NCI-H446 (cell line): ENCODE measurements around the gene MRAP.
"Not testable (repeated sequence)": the region's sequence is repeated elsewhere in the genome, so short reads cannot be mapped to it uniquely, and the experiment has no call there.

ENCODE experiments used
- DNase-seq, 2 experiments: peaks; one replicate each; lab custom pipeline; 2025; lab: John Stamatoyannopoulos, UW

MRAP gene

DNA sequence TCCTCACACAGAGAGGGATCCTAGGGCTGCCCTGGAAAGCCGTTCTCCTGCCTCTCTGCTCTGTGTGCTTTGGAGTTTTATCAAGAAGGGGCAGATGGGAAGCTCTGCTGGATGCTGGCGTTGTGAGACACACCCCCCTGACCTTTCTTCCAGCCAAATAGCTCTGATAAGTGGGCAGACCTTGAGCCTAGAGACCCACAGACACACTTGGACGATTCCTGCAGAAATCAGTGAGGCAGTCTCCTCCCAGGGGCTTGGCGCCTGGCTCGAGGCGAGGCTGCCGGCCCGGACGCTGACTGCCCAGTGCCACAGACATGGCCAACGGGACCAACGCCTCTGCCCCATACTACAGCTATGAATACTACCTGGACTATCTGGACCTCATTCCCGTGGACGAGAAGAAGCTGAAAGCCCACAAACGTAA lies at the start of gene MRAP:
Gene MRAP (plus strand): TSS at position 198 of the 424 bp plus-strand sequence. CDS start 117 bp downstream, at position 315.
- peak in 1 of 2 experiments; percentile 61 for DNase-seq

DNA sequence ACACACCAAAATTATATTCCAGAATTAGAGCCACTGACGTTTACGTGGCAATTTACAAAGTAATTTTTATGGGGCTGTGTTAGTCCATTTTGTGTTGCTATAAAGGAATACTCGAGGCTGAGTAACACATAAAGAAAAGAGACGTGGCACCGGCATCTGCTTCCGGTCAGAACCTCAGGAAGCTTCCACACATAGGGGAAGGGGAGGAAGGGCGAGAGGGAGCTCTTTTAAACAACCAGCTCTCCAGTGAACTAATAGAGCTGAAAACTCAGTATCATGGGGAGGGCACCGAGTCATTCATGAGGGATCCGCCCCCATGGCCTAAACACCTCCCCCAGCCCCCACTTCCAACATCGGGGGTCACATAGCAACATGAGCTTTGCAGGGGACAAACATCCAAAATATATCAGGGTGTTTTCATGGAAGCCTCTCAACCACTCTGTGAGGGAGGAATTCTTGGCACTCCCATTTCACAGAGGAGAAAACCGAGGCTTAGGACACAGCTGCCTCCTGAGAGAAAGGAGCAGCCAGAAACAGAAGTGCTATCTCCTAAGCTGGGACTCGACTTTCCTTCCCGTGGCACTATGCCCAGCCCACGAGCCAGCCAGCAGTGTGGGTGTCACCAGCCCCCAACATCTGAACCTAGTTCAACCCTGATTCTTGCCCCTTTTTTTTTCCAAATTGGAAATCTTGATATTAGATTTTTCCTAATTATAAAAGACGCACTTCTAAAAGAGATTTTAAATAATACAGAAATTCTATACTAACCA lies 49.0 kb upstream of the MRAP start:
- no peak for DNase-seq

DNA sequence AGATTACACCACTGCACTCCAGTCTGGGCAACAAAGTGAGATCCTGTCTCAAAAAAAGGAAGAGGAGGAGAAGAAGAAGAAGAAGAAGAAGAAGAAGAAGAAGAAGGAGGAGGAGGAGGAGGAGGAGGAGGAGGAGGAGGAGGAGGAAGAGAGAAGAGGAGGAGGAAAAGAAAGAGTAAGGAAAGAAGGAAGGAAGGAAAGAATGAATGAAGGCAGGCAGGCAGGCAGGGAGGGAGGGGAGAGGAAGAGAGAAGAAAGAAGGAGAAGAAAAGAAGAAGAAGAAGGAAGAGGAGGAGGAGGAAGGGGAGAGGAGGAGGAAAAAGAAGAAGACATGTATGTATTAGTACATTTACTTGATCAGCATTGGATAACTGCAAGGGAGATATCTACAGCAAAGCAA lies 46.5 kb upstream of the MRAP start:
- no peak for DNase-seq

DNA sequence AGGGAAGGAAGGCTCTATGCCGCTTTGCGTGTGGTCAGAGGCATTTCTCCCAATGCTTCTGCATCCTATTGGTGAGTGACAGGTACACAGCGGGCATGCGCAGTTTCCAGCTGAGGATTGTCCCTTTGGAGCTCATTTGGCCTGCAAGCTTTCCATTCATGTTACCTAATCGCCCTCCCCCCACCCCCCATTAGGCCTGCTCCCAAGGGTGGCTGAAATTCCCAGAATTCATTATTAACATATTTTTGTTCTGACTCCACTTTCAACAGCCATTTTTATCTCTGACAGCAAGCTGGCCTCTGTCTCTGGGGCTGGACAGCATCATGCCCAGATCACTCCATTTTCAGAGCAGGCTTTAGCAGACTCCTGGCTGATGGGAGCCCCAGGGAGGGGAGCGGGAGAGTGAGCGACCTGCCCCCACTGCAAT lies 45.4 kb upstream of the MRAP start:
- no peak for DNase-seq

DNA sequence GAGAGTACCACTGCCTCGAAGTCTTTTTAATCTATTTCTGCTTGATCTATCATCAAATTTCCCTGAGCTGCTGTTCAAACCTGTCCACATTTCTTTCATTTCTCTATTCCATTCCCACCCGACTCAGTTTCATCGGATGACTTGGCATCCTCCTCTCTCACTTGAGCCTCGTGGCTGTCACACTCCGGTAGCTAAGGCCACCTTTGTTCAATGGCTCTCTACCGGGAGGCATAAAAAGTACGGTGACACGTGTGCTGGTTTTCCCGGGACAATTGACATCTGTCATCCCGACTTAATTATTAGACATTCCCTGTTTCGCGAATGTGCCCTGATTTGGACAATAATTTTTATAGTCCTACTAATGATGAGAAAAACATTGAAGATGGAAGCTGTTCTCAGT lies 42.4 kb upstream of the MRAP start:
- DNase-seq = no peak

DNA sequence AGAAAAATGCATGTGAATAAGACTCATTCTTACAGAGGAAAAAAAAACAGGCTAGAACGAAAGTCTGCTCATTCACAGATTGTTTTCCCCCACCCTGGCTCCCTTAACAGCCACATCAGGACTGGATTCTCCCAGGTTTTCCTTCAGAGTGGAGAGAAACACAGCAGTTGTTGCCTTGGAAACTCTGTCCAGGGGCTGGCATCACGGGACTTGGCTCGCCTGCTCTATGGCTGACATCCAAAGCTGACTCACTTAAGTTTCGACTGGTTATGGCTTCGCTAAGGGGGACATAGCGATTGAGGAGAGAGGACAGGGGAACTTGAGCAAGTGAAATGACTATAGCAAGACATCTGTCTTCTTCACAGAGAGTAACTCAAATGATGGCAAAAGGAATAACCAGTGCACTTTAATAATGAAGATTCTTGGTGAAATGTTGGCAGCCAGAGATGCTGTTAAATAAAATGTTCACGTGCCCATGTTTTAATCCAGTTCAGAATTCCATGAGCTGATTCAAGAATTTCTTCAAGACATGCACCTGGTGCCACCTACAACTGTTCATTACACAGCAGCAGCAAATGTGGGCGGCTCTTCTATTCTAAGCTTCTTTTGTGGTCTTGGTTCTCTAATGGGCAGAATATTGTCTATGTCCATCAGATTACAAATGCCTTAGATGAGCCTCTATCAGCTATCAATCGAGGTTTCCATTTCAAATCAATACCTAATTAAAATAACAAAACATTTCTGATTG lies 41.6 kb upstream of the MRAP start:
- DNase-seq = peak; percentile 92 to 94

DNA sequence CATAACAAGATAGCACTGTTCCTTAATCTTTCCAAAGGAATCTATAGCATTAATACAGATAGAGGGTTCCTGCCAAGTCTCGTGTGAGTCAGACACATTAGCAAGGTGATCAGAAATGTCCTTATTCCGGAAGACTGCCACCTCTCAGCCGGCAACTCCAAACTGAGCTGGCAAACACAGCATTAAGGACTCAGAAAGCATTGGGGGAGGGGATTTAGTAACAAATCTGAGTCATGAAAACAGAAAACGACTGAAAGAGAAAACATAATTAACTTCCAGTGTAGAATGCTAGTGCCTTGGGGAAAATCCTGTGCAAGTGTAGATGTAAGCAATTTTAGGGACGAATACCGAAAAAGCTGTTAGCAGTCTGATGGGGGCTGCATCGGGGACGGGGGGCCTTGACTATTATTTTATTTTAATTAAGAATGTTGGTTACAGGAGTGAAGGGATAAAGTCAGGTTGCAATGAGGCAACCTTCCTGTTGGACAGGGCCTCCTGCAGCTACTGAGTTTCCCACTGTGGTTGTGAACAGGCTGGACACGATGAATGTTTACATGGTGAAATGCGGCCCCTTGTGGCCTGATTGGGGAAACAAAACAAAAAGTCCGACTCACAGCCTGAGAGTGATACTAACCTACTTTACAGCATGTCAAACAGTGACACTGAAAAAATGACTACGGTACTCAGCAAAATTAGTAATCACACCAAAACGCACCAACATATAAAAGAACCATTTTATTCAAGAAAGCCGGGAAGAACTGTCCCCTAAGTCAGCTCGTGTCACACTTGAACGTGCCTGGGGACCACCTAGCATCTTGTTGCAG lies 40.5 kb upstream of the MRAP start:
- DNase-seq = peak; percentile 82 to 87

DNA sequence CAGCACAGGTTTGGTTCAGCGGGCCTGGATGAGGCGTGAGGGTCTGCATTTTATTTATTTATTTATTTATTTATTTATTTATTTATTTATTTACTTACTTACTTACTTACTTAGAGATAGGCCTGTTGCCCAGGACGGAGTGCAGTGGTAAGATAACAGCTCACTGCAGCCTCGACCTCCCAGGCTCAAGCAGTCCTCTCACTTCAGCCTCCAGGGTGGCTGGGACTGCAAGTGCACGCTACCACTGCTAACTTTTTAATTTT lies 39.9 kb upstream of the MRAP start:
- not testable (repeated sequence) for DNase-seq

DNA sequence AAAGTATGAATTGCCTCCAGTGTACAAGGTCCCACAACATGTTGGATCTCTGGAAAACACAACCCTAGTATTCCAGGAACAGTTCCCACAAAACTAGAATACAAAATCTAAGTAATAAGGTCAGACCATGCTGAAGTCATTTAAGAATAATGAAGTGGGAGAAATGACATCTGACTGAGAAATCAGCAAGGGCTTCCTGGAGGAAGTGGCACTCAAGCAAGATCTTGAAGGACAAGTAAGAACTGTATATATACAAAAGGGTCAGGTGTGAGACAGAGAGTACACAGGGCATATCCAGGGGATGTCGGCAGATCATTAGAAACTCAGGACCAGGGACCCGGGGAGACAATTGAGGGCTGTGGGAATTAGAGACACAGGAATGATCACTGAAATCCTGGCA lies 38.5 kb upstream of the MRAP start:
- DNase-seq = no peak

DNA sequence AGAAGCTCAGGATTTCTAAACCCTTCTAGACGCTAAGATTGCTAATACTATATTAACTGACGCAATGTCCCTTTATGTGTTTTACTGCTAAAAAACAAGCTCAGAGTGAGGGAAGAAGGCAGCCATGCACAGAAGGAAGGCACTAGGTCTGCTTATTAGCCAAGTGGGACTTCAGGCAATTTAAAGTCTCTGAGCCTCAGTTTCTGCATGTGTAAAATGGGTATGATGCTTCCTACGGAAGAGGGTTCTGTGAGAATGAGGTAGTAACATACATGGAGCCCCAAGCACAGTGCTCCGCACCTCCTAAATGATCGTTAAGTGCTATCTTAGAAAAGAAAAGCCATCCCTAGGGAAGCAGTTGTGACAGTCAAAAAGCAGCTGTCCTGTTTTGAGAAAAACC lies 36.7 kb upstream of the MRAP start:
- DNase-seq = no peak

DNA sequence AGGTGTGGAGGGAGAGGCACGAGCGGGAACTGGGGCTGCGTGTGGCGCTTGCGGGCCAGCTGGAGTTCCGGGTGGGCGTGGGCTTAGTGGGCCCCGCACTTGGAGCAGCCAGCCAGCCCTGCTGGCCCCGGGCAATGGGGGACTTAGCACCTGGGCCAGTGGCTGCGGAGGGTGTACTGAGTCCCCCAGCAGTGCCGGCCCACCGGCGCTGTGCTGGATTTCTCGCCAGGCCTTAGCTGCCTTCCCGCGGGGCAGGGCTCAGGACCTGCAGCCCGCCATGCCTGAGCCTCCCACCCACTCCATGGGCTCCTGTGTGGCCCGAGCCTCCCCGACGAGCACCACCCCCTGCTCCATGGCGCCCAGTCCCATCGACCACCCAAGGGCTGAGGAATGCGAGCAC lies 33.3 kb upstream of the MRAP start:
- DNase-seq = not testable (repeated sequence)

DNA sequence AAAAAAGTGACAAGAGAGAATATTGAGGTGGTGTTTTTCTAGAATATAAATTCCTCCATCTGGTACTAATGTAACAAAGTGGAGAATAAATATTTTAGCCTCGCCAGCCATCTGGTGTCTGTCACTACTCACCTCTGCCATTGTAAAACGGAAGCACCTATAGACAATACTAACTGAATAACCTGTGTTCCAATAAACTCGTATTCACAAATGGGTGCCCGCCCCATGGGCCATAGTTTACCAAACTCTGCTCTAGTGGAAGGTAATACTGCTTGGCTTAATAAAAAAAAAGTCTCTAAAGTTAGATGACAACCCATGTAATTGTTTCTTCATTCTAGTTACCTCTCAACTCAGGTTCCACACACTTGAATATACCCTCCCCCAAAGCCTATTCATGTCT lies 27.9 kb upstream of the MRAP start:
- no peak for DNase-seq

DNA sequence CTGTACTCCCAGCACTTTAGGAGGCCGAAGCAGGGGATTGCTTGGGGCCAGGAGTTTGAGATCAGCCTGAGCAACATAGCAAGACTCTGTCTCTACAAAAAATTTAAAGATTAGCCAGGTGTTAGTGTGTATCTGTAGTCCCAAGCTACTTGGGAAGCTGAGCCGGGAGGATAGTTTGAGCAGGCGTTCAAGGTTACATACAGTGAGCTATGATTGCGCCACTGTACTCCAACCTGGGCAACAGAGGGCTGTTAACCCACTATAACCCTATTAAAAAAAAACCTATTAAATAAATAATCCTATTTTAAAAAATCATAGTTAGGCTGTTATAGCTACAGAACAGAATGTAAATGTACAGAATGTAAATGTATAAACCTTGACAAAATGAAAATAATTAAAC lies 22.0 kb upstream of the MRAP start:
- DNase-seq = no peak

DNA sequence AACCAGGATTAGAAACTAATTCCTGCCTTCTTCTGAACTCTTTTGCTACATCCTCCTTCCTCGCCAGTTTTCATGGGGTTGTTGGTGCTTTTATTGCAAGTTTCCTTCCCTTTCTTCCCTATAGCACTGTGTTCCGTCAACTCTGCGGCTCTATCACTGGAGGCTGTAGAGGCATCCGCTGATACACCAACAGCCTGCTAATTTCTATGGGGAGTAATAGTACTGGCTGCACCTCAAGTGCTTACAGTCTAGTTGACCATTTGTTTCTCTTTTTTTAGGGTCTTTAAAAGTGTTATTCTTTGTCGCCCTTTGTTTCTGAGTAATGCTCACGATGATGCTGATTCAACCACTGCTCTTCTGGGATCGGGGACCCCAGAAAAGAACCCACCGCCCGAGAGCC lies 20.6 kb upstream of the MRAP start:
- DNase-seq = no peak

DNA sequence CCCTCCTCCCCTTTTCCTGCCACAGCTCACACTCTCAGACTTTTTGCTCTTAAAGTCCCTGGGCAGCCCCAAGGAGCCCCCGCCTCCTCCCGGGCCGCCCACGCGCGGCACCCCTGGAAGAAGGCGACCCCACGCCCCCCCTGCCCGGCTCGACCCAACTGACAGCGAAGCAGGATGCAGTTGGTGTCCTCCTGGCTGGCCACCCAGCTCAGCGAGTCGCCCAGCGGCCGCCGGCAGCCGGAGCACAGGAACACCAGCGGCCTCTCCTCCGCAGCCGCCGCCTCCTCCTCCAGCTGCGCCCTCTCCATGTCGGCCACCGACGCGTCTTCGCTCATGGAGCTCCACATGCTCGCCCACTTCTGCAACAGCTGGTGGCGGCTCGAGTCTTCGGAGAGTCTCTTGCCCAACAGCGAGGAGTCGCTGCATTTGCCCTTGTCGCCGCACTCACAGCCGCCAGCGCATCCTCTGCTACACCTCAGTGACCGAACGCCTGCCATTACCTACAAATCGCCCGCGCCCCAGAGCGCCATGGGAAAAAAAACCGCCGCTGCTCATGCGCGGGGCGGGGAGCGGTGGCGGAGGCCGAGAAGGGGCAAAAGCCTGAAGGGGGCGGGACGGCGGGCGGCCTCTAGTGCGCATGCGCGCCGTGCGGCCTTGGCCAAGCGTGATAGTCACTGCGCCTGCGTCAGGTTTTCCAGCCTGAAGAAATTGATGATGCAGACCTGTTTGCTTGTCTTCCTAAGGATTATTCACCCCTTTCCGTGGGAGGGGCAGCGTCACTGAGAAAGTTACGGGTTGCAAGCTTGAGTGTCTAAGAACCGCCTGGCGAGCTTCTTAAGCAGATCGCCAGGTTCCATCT lies 19.9 kb upstream of the MRAP start, which contains the start of gene MIS18A:
Gene MIS18A (minus strand): TSS at position 532 of the 859 bp plus-strand sequence. CDS start 35 bp downstream, at position 497.
- DNase-seq = peak; percentile 87 to 98

DNA sequence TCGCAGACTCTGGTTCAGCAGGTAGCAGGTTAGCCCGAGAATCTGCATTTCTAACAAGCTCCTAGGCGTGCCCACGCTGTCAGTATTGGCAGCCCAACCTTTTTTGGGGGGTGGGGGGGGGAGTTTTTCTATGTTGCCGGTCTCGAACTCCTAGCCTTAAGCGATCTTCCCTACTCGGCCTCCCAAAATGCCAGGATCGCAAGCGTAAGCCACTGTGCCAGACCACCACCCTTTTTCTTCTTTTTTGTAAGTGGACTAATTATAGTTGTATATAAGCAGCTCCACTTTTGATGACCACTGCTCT lies 19.3 kb upstream of the MRAP start:
- DNase-seq = no peak

DNA sequence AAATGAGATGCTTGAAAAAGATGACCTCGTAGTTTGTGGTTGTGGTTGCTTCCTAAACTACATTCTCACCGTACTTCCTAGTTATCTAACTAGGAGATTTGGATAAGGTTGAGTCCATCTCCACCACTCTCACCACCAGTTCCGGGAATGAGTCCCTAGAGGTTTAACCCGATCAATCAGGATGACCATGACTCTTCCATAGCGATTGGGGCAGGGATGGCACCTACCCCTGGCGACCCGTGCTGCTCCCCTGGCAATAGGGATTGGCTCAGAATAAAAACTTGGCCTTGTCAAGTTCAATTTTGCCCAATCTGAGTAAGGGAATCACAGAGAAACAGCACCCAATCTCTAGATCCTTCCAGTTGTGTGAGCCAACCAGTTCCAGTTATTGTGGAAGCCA lies 17.1 kb upstream of the MRAP start:
- DNase-seq = no peak

DNA sequence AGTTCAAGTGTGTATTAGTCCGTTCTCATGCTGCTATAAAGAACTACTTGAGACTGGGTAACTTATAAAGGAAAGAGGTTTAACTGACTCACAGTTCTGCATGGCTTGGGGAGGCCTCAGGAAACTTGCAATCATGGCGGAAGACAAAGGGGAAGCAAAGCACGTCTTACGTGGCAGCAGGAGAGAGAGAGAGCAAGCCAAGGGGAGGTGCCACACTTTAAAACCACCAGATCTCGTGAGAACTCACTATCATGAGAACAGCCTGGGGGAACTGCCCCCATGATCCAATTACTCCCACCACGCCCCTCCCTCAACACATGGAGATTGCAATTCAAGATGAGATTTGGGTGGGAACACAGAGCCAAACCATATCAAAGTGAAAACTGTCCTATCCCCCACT lies 15.7 kb upstream of the MRAP start:
- no peak for DNase-seq

DNA sequence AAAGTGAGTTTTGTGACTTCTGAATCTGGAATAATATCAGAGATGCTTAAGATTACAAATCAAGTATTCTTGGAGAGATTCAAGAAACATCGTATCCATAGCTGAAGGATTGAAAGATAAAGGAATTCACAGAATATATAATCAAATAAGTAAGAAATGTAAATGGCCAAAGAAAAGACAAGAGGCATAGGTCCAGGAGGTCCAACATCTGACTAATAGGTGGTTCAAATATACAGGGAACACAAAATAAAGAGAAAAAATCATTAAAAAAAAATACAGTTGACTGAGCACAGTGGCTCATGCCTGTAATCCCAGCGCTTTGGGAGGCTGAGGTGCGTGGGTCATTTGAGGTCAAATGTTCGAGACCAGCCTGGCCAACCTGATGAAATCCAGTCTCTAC lies 13.2 kb upstream of the MRAP start:
- DNase-seq = no peak

DNA sequence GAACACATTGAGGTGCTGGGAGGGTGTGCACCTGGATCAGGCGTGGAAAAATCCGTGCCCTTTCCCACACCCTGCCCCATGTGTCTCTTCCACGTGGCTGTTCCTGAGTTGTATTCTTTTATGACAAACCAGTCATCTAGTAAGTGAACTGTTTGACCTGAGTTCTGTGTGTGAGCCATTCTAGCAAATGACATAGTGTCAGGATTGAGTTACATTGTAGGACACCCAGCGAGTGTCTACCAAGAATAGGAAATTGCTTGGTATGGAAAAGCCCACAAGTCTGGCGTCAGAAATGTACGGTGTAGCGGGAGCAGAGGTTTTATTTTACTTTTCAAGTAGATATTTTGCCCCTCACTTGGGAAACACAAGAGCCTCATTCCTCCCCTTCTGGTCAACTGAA lies 1.2 kb upstream of the MRAP start:
- DNase-seq = no peak

DNA sequence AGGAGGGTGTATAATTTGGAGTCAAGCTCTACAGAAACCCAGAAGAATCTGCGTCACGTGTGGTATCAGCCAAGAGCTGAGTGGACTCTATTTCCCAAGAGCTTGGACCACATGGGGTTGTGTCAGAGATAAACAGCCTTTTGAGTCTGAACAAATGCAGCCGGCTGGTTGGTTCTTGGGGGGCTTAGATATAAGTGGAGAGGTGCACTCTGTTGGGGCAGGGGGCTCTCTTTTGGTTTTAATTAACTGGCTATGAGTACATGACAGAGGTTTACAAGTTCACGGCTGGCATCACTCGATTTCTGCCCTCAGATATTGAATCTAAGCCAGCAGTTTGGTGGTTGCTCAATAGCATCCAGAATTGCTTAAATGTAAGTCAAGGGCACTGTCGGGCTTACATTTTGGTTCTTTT lies 501 bp upstream of the MRAP start:
- peak in 1 of 2 experiments; percentile 61 for DNase-seq

DNA sequence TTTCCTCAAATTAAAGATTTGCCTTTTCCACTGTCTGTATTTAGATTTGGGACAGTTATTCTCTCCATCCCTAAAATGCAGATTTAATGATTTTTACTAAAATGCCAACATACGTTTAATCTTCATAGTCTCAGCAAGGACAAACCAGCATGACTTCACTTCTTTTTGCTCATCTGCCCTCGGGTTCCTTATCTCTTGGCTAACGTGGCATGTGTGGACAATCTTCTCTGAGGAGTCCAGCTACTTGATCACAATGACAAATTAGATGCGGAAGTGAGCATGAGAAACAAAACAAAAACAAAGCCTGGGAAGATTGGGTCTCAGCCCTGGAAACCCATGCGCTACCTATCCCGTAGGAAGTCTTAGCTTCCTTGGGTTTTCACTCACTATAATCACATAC lies 1.0 kb downstream of the MRAP start:
- no peak for DNase-seq
